ENCODE measurements around the gene ADAMTS14. TPM values are rescaled to one million over a fixed set of nuclear protein-coding genes. Genes with fewer than 3 reads are reported as not detected.

Gene ADAMTS14
- total RNA-seq, 2 experiments from 2014 or later, result not detected

DNA sequence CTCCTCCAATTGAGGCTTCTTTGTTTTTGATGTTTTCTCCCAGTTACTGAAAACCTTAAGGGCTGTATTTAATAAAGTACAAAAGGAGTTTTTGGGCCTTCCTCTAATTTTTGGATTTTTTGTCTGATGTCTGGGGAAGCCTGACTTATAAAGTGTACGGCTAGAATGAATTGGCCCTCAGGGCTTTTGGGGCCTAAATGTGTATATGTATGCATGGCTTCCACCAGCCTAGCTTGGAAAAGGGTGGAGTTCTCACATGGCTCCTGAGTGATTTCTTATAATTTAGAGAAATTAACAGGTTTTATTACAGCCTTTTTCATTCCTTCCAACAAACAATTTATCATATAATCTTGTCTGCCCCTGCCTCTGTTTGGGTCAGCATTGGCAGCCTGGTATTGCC, 123.3 kb downstream of the ADAMTS14 start:
- intact Hi-C loops (cut with DNase I, micrococcal nuclease), result no loop called here
- Histone ChIP-seq H3K9me3 (ENCODE audit: control insufficient read depth in 1 of 2, insufficient read depth in 1 of 2, low read length in 2 of 2) (no peaks in the 10 kb centered on the region), H3K4me1 (ENCODE audit: insufficient read depth, low read length) (no peaks in the 10 kb centered on the region), H3K4me3 (ENCODE audit: low read length) (no peak overlapping the region), H3K36me3 (ENCODE audit: insufficient read depth, low read length) (no peaks in the 10 kb centered on the region), H3K27me3 (ENCODE audit: control insufficient read depth in 1 of 2, insufficient read depth in 2 of 2, low read length in 2 of 2) (no peaks in the 10 kb centered on the region), H3K27ac (ENCODE audit: low read depth in 1 of 2, low read length in 2 of 2) (no peak overlapping the region)
- CTCF ChIA-PET, result no interaction called here
- no peak for DNase-seq
- H3K9me3 Mint-ChIP-seq, result peaks cover 6% of the 10 kb centered on the region
- H3K36me3 Mint-ChIP-seq (ENCODE audit: low read depth), result no peaks in the 10 kb centered on the region
- POLR2A ChIA-PET, result no interaction called here
- ATAC-seq (ENCODE audit: poor library complexity), result no peak
- H3K27ac Mint-ChIP-seq, result no peak overlapping the region
- H3K27me3 Mint-ChIP-seq, result peaks cover 50% of the 10 kb centered on the region
- H3K4me1 Mint-ChIP-seq (ENCODE audit: low read depth), result no peaks in the 10 kb centered on the region
- TF ChIP-seq, protein P1, sequence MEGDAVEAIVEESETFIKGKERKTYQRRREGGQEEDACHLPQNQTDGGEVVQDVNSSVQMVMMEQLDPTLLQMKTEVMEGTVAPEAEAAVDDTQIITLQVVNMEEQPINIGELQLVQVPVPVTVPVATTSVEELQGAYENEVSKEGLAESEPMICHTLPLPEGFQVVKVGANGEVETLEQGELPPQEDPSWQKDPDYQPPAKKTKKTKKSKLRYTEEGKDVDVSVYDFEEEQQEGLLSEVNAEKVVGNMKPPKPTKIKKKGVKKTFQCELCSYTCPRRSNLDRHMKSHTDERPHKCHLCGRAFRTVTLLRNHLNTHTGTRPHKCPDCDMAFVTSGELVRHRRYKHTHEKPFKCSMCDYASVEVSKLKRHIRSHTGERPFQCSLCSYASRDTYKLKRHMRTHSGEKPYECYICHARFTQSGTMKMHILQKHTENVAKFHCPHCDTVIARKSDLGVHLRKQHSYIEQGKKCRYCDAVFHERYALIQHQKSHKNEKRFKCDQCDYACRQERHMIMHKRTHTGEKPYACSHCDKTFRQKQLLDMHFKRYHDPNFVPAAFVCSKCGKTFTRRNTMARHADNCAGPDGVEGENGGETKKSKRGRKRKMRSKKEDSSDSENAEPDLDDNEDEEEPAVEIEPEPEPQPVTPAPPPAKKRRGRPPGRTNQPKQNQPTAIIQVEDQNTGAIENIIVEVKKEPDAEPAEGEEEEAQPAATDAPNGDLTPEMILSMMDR (IDR thresholded peaks at IDR 0.05), result no peak
- no peak overlapping the region for H3K4me3 Mint-ChIP-seq

DNA sequence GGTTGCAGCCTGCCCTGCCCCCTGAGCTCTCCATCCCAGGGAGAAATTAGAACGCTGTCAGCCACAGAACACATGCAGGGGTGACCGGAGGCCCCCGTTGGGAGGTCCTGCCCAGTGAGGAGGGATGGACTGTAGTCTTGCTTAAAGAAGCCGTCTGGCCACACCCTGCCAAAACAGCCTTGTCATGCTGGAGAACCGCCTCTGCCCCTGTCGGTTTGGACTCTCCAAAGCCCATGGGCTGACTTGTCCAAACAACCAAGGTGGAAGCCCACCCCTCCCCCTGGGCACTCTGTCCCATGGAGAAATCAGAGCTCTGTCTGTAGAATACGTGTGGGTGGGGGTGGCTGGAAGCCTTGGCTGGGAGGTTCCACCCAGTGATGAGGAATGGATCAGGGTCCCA, 125.5 kb downstream of the ADAMTS14 start:
- TF ChIP-seq, protein P1 (IDR thresholded peaks at IDR 0.05), result no peak
- Histone ChIP-seq H3K4me1 (ENCODE audit: insufficient read depth, low read length) (no peaks in the 10 kb centered on the region), H3K27me3 (ENCODE audit: control insufficient read depth in 1 of 2, insufficient read depth in 2 of 2, low read length in 2 of 2) (no peaks in the 10 kb centered on the region), H3K4me3 (ENCODE audit: low read length) (no peak overlapping the region), H3K27ac (ENCODE audit: low read depth in 1 of 2, low read length in 2 of 2) (no peak overlapping the region), H3K36me3 (ENCODE audit: insufficient read depth, low read length) (no peaks in the 10 kb centered on the region), H3K9me3 (ENCODE audit: control insufficient read depth in 1 of 2, insufficient read depth in 1 of 2, low read length in 2 of 2) (no peaks in the 10 kb centered on the region)
- Mint-ChIP-seq H3K27me3 (peaks cover 46% of the 10 kb centered on the region), H3K4me3 (no peak overlapping the region), H3K9me3 (peaks cover 6% of the 10 kb centered on the region), H3K36me3 (ENCODE audit: low read depth) (no peaks in the 10 kb centered on the region), H3K4me1 (ENCODE audit: low read depth) (no peaks in the 10 kb centered on the region), H3K27ac (no peak overlapping the region)
- ATAC-seq (ENCODE audit: poor library complexity) (no peak), DNase-seq (no peak)
- intact Hi-C loops (cut with DNase I, micrococcal nuclease), result no loop called here
- ChIA-PET POLR2A (no interaction called here), CTCF (no interaction called here)

DNA sequence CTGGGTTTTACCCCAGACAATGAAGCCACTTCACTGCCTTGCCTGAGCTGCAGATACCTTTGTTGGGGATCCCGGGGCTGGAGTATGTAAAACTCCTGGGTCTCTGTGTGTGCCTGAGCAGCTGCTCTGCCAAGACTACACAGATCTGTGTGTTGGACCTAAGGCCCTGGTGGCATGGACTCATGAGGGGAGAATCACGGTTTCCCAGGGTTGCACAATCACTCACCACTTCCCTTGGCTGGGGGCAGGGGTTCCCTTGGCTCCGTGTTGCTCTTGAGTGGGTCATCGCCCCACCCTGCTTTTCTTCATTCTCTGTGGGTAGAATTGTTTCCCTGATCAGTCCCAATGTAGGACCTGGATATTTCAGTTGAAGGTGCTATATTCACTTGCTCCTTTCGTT, 126.8 kb downstream of the ADAMTS14 start:
- Histone ChIP-seq H3K4me3 (ENCODE audit: low read length) (no peak overlapping the region), H3K27ac (ENCODE audit: low read depth in 1 of 2, low read length in 2 of 2) (no peak overlapping the region), H3K4me1 (ENCODE audit: insufficient read depth, low read length) (no peaks in the 10 kb centered on the region), H3K9me3 (ENCODE audit: control insufficient read depth in 1 of 2, insufficient read depth in 1 of 2, low read length in 2 of 2) (no peaks in the 10 kb centered on the region), H3K27me3 (ENCODE audit: control insufficient read depth in 1 of 2, insufficient read depth in 2 of 2, low read length in 2 of 2) (no peaks in the 10 kb centered on the region), H3K36me3 (ENCODE audit: insufficient read depth, low read length) (no peaks in the 10 kb centered on the region)
- ChIA-PET CTCF (no interaction called here), POLR2A (no interaction called here)
- Mint-ChIP-seq H3K27ac (no peak overlapping the region), H3K27me3 (peaks cover 48% of the 10 kb centered on the region), H3K9me3 (peaks cover 6% of the 10 kb centered on the region), H3K4me1 (ENCODE audit: low read depth) (no peaks in the 10 kb centered on the region), H3K36me3 (ENCODE audit: low read depth) (no peaks in the 10 kb centered on the region), H3K4me3 (no peak overlapping the region)
- no peak for ATAC-seq (ENCODE audit: poor library complexity)
- TF ChIP-seq, protein P1 (IDR thresholded peaks at IDR 0.05), result no peak
- intact Hi-C loops (cut with DNase I, micrococcal nuclease), result no loop called here
- no peak for DNase-seq
